H54 (cell line): ENCODE measurements around the gene HDDC3.

Experiments used
- DNase-seq: peaks from one replicate; pipeline ENCODE4 v3.0.0; 2011; ENCODE audit warnings: low spot score, mixed read lengths; ENCODE audit not compliant: insufficient read length
- FAIRE-seq: peaks from 3 replicates; lab custom pipeline; 2011; peaks lifted over from hg19 to GRCh38; lab: Jason Lieb, UNC
- POLR2A ChIP-seq: IDR thresholded peaks from 2 replicates; pipeline ENCODE4 v1.6.1; 2011; ENCODE audit warnings: low read depth, mild to moderate bottlenecking, low read length

HDDC3 gene

DNA sequence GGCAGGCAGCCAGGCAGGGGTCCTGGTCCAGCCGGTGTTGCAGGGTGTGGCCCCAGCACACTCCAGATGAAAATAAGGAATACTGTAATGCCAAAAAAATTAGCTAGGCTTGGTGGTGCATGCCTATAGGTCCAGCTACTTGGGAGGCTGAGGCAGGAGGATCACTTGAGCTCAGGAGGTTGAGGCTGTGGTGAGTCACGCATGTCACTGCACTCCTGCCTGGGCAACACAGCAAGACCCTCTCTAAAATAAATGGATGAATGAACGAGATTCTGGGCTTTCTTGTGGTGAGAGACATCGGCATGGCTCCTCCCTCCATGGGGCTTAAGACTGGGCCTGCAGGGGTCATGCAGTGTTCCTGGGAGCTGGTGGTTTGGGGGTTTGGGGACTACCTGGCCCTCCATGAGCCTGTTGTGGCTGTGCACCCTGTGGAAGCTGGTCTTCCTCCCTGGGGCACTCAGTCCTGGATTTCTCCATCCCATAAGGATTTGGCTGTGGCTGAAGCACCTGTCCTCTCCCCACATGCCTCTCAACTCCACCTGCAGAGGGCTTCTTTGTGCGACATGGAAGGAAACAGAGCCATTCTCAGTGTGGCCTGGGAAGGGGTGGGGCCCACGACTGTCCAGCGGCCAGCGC is 14.7 kb upstream of the HDDC3 start:
- FAIRE-seq (no peak), DNase-seq (no peak)
- no peak for TF ChIP-seq POLR2A

DNA sequence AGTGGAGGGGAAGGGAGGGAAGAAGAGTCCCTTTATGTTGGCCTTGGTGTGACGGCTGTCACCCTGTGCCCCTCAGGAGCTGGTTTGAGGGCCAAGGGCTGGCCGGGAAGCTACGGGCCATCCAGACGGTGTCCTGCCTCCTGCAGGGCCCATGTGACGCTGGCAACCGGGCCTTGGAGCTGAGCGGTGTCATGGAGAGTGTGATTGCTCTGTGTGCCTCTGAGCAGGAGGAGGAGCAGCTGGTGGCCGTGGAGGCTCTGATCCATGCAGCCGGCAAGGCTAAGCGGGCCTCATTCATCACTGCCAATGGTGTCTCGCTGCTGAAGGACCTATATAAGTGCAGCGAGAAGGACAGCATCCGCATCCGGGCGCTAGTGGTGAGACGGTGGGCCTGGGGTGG is 14.2 kb upstream of the HDDC3 start:
- FAIRE-seq (no peak), DNase-seq (no peak)
- no peak for TF ChIP-seq POLR2A

DNA sequence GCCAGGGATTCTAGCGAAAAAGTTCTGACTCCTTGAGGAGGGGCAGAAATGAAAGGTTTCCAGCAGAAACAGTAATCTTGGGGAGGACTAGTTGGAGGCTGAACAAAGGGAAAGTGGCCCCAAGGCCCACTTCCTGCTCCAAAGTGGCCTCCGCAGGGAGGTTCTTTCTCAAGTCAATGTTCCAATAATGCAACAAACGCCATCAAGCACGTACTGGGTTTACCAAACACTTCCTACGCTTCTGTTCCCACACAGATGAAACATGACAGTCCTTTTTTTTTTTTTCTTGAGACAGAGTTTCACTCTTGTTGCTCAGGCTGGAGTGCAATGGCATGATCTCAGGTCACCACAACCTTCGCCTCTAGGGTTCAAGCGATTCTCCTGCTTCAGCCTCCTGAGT is 12.7 kb upstream of the HDDC3 start:
- TF ChIP-seq POLR2A, result no peak
- FAIRE-seq (no peak), DNase-seq (no peak)

GRCh38 chr15:90942354-90943120 is 10.2 kb upstream of the HDDC3 start:
- no peak for TF ChIP-seq POLR2A
- DNase-seq (no peak), FAIRE-seq (no peak)

GRCh38 chr15:90941038-90941437 is 8.7 kb upstream of the HDDC3 start:
- no peak for TF ChIP-seq POLR2A
- FAIRE-seq (no peak), DNase-seq (no peak)

- no peak for DNase-seq
- FAIRE-seq, result no peak
- TF ChIP-seq POLR2A, result no peak
Measured at GRCh38 chr15:90939756-90940155, 7.4 kb upstream of the HDDC3 start.

- DNase-seq, result no peak
- no peak for TF ChIP-seq POLR2A
- FAIRE-seq, result no peak
Measured at GRCh38 chr15:90938261-90938660, 5.9 kb upstream of the HDDC3 start.

- FAIRE-seq (no peak), DNase-seq (no peak)
- TF ChIP-seq POLR2A, result no peak
Measured at GRCh38 chr15:90936823-90937222, 4.5 kb upstream of the HDDC3 start.

DNA sequence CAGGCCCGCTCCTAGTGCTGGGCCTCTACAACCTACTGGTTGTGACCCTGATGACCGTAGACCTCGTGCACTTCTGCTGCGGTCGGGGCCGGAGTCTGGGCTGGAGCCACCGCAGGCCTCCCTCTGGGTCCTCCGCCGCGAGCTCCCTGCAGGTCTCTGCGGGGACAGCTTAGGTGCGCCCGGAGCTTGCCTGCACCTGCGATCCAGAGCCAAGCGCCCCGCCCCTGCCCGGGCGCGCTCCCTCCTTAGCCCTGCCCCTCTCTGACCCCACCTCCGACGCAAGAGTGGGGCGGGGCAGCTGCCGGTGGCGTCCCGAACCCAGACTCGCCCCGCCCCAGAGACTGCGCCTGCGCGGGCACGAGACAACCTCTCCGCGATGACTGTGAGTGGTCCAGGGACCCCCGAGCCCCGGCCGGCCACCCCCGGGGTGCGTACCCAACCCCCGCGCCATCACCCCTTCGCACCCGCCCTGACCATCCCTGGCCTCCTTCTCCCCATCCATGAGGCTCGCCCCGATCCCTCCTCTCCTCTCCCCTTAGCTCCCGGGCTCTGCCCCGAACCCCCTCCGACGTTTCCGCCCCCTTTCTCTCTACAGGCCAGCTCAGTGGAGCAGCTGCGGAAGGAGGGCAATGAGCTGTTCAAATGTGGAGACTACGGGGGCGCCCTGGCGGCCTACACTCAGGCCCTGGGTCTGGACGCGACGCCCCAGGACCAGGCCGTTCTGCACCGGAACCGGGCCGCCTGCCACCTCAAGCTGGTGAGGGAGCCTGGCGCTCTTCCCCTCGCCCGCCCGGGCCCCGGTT is 2.8 kb upstream of the HDDC3 start, which contains the start of gene UNC45A:
UNC45A (plus strand) TSS at position 337 of the 803 bp plus-strand sequence; CDS start at position 377, 40 bp downstream.
- DNase-seq (peak; percentile 72), FAIRE-seq (no peak)
- peak; percentile 68 for TF ChIP-seq POLR2A

GRCh38 chr15:90934256-90934948 is 2.1 kb upstream of the HDDC3 start:
- no peak for FAIRE-seq
- no peak for TF ChIP-seq POLR2A
- DNase-seq, result peak; percentile 65

- FAIRE-seq (no peak), DNase-seq (no peak)
- no peak for TF ChIP-seq POLR2A
Measured at GRCh38 chr15:90933301-90933700, 952 bp upstream of the HDDC3 start.

DNA sequence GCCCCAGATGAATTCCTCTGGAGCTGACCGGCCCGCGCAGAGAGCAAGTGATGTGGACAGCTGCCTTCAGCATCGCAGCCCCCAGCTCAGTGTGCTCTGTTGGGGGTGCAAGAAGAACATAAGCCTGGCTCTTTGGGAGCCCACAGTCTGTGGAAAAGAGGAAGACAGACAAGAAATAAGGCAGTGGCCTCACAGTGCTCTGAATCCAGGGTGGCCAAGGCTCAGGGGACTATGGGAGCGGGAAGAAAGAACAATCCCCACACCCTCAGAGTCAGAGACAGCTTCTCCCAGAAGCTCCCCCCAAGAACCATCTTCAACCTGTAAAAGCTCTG is 277 bp upstream of the HDDC3 start:
- TF ChIP-seq POLR2A, result no peak
- FAIRE-seq, result no peak
- no peak for DNase-seq

DNA sequence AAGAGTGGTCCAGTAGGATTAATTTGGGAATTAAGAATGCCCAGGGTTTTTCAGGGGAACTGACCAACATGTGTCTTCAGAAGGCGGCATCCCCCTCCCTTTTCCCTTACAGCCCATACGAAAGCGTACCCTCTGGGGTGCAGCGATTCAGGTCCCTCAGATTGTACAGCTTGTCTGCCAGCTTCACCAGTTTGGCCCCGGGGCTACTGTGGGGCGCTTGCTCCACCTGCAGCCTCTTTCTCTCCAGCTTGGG is 848 bp downstream of the HDDC3 start:
- no peak for FAIRE-seq
- no peak for DNase-seq
- TF ChIP-seq POLR2A, result no peak
